Measurements from ENCODE around the gene MAP2K6.

MAP2K6 gene

DNA sequence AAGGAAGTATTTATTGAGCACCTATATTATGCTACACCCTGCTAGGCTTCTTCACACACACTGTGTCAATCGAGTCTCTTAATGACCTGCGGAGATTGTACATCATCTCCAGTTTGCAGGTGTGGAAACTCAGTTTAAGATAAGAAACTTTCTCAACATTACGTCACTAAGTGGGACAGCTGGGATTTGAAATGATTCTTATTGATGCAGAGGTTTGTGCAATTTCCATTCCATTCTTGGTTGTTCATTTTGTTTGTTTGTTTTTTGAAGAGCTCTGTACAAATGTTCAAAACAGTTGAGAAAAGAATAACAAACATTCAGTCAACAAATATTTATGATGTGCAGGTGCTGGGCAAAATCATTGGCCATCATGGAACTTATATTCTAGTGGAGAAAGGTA is 84.8 kb downstream of the MAP2K6 start:
- H3K4me1 ChIP-seq (ENCODE audit: insufficient read depth, low read length) = peaks cover 40% of the 10 kb centered on the region
- H3K36me3 ChIP-seq (ENCODE audit: insufficient read depth, low read length) = no peaks in the 10 kb centered on the region
- WGBS = 97% methylated on average over 3 of the region's 3 CpGs
- H3K4me3 ChIP-seq (ENCODE audit: low read length) = no peak overlapping the region
- no peaks in the 10 kb centered on the region for H3K9me3 ChIP-seq (ENCODE audit: insufficient read depth, low read depth, low read length)
- H3K27ac ChIP-seq (ENCODE audit: low read depth, low read length) = no peak overlapping the region
- H3K9ac ChIP-seq (ENCODE audit: low read depth, low read length) = no peak overlapping the region
- no peaks in the 10 kb centered on the region for H3K27me3 ChIP-seq (ENCODE audit: insufficient read depth, low read length)

- WGBS = 78% methylated on average over 9 of the region's 9 CpGs
- Histone ChIP-seq H3K4me3 (ENCODE audit: low read length) (no peak overlapping the region), H3K27me3 (ENCODE audit: insufficient read depth, low read length) (no peaks in the 10 kb centered on the region), H3K9ac (ENCODE audit: low read depth, low read length) (no peak overlapping the region), H3K36me3 (ENCODE audit: insufficient read depth, low read length) (no peaks in the 10 kb centered on the region), H3K9me3 (ENCODE audit: insufficient read depth, low read depth, low read length) (no peaks in the 10 kb centered on the region), H3K27ac (ENCODE audit: low read depth, low read length) (no peak overlapping the region), H3K4me1 (ENCODE audit: insufficient read depth, low read length) (peaks cover 38% of the 10 kb centered on the region)
These were observed 86.5 kb downstream of the MAP2K6 start for GRCh38 chr17:69500911-69501429.

DNA sequence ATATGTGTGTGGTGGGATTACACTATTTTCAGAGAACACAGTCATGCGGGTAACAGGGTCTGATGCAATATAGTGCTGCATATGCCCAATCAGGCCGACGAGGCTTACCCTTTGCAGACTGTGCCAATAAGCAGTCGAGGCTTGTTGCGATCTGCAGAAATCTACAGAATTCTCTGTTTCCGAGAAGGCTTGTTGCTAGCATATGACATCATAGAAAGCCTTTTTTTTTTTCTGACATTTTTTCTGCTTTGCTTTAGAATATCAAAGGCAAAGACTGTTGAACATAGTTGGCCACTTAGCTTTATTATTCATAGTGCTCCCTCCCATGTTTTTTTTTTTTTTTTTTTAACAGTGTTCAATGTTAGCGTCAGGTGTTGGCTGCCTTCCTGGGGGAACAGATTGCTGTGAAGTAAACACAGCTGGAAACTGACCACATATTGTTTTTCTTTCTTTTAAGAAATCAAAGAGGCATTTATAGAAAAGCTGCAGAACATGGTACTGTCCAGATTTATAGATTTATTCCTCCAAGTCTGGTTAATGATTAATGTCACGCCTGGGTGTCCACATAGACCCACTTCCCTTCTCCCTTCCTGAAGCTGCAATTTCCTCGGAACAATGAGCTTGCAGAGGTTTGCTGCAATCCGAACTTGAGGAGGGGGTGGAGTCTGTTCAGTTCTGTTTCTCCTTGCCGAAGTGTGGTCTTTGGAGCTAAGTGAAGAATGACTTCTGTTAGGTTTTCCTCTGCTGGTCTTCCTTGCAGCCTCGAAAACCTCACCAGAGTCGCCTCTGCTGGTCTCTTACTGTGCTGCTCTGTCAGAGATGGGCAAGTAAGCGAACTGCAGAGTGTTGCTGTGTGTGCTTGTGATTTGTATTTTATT is 87.3 kb downstream of the MAP2K6 start:
- WGBS = 50% methylated on average over 13 of the region's 14 CpGs
- peak overlapping the region; percentile 8; the same call in 1 of the 2 replicates for H3K27ac ChIP-seq (ENCODE audit: low read depth, low read length)

GRCh38 chr17:69503711-69504110 is 89.2 kb downstream of the MAP2K6 start:
- H3K9ac ChIP-seq (ENCODE audit: low read depth, low read length) = no peak overlapping the region

More for the DNA sequence above, 87.3 kb downstream of the MAP2K6 start:
- H3K27me3 ChIP-seq (ENCODE audit: insufficient read depth, low read length) = no peaks in the 10 kb centered on the region
- no peaks in the 10 kb centered on the region for H3K36me3 ChIP-seq (ENCODE audit: insufficient read depth, low read length)
- peaks cover 38% of the 10 kb centered on the region for H3K4me1 ChIP-seq (ENCODE audit: insufficient read depth, low read length)
- H3K9ac ChIP-seq (ENCODE audit: low read depth, low read length) = 0 out of 2 replicates have a peak overlapping the region, but pooled peaks have one; percentile 16
- no peaks in the 10 kb centered on the region for H3K9me3 ChIP-seq (ENCODE audit: insufficient read depth, low read depth, low read length)
- peak overlapping the region; percentile 22; the same call in 1 of the 2 replicates for H3K4me3 ChIP-seq (ENCODE audit: low read length)

GRCh38 chr17:69505740-69506139 is 91.2 kb downstream of the MAP2K6 start:
- H3K9ac ChIP-seq (ENCODE audit: low read depth, low read length) = no peak overlapping the region
- no peak overlapping the region for H3K27ac ChIP-seq (ENCODE audit: low read depth, low read length)
- 91% methylated on average over 3 of the region's 3 CpGs for WGBS
- H3K4me3 ChIP-seq (ENCODE audit: low read length) = no peak overlapping the region
- H3K9me3 ChIP-seq (ENCODE audit: insufficient read depth, low read depth, low read length) = no peaks in the 10 kb centered on the region
- no peaks in the 10 kb centered on the region for H3K36me3 ChIP-seq (ENCODE audit: insufficient read depth, low read length)
- H3K4me1 ChIP-seq (ENCODE audit: insufficient read depth, low read length) = peaks cover 28% of the 10 kb centered on the region
- no peaks in the 10 kb centered on the region for H3K27me3 ChIP-seq (ENCODE audit: insufficient read depth, low read length)

More at GRCh38 chr17:69503711-69504110, 89.2 kb downstream of the MAP2K6 start:
- peaks cover 28% of the 10 kb centered on the region for H3K4me1 ChIP-seq (ENCODE audit: insufficient read depth, low read length)
- H3K9me3 ChIP-seq (ENCODE audit: insufficient read depth, low read depth, low read length) = no peaks in the 10 kb centered on the region
- no peaks in the 10 kb centered on the region for H3K27me3 ChIP-seq (ENCODE audit: insufficient read depth, low read length)
- no peaks in the 10 kb centered on the region for H3K36me3 ChIP-seq (ENCODE audit: insufficient read depth, low read length)
- WGBS = 98% methylated on average over 5 of the region's 5 CpGs
- H3K27ac ChIP-seq (ENCODE audit: low read depth, low read length) = no peak overlapping the region
- H3K4me3 ChIP-seq (ENCODE audit: low read length) = no peak overlapping the region

DNA sequence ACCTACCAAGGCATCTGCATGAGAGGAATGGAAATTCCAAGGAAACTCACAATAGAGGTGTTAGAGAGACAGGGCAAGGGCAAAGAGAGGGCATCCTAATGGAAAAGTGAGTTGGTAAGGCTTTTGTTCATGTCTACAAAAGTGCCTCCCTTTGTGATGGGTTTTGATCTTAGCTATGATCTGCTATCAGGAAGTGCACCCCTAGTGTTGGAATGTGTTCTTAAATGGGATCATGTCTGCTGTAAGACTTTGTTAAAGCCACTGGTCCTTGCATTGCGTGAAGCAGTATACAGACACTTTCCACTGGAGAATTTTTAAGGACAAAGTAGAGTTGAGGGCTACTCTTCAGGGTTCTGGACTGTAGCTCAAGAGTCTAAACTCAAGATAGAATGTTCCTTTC is 92.0 kb downstream of the MAP2K6 start:
- H3K27me3 ChIP-seq (ENCODE audit: insufficient read depth, low read length) = no peaks in the 10 kb centered on the region
- H3K27ac ChIP-seq (ENCODE audit: low read depth, low read length) = no peak overlapping the region
- no peaks in the 10 kb centered on the region for H3K36me3 ChIP-seq (ENCODE audit: insufficient read depth, low read length)
- no peak overlapping the region for H3K4me3 ChIP-seq (ENCODE audit: low read length)
- no peaks in the 10 kb centered on the region for H3K9me3 ChIP-seq (ENCODE audit: insufficient read depth, low read depth, low read length)
- 100% methylated on average over 1 of the region's 1 CpG for WGBS
- H3K9ac ChIP-seq (ENCODE audit: low read depth, low read length) = no peak overlapping the region
- H3K4me1 ChIP-seq (ENCODE audit: insufficient read depth, low read length) = peaks cover 22% of the 10 kb centered on the region

DNA sequence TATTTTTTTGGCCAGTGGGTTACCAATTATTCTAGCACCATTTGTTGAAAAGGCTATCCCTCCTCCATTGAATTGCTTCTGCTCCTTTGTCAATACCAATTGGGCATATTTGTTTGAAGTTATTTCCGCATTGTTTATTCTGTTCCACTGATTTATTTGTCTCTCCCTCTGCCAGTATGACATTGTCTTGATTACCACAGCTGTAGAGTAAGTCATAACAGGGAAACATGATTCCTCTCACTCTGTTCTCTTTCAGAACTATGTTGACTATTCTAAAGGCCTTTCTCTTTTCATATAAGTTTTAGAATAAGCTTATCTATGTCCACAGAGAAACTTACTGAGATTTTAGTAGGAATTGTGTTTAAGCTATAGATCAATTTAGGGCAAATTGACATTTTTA is 94.3 kb downstream of the MAP2K6 start:
- H3K4me1 ChIP-seq (ENCODE audit: insufficient read depth, low read length) = peaks cover 2% of the 10 kb centered on the region; the same call in 1 of the 2 replicates
- H3K9me3 ChIP-seq (ENCODE audit: insufficient read depth, low read depth, low read length) = no peaks in the 10 kb centered on the region
- no peak overlapping the region for H3K27ac ChIP-seq (ENCODE audit: low read depth, low read length)
- 100% methylated on average over 1 of the region's 1 CpG for WGBS
- H3K4me3 ChIP-seq (ENCODE audit: low read length) = no peak overlapping the region
- H3K27me3 ChIP-seq (ENCODE audit: insufficient read depth, low read length) = no peaks in the 10 kb centered on the region
- H3K9ac ChIP-seq (ENCODE audit: low read depth, low read length) = no peak overlapping the region
- no peaks in the 10 kb centered on the region for H3K36me3 ChIP-seq (ENCODE audit: insufficient read depth, low read length)

GRCh38 chr17:69511250-69511649 is 96.8 kb downstream of the MAP2K6 start:
- WGBS = 83% methylated on average over 7 of the region's 7 CpGs
- no peaks in the 10 kb centered on the region for H3K27me3 ChIP-seq (ENCODE audit: insufficient read depth, low read length)
- no peak overlapping the region for H3K9ac ChIP-seq (ENCODE audit: low read depth, low read length)
- no peaks in the 10 kb centered on the region for H3K9me3 ChIP-seq (ENCODE audit: insufficient read depth, low read depth, low read length)
- H3K27ac ChIP-seq (ENCODE audit: low read depth, low read length) = no peak overlapping the region
- H3K4me3 ChIP-seq (ENCODE audit: low read length) = no peak overlapping the region
- H3K36me3 ChIP-seq (ENCODE audit: insufficient read depth, low read length) = no peaks in the 10 kb centered on the region
- H3K4me1 ChIP-seq (ENCODE audit: insufficient read depth, low read length) = no peaks in the 10 kb centered on the region

DNA sequence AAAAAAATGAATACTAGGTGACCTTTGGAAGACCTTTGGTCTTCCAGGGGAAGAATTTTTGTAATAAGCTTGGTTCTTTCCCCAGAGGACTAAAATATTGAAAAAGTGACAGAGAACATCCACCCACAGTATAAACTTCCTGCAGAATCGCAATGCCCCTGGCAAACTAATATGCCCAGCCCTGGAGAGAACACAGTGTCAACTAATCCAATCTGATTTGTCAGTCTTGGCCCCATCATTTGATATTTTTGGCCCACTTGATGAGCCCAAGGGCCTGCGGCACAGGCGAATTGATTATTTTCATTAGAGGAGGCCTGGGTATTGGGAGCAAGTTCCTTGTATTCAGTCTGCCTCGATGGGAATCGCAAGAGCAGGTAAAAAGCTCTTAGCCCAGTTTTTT is 98.4 kb downstream of the MAP2K6 start:
- Histone ChIP-seq H3K4me1 (ENCODE audit: insufficient read depth, low read length) (no peaks in the 10 kb centered on the region), H3K4me3 (ENCODE audit: low read length) (no peak overlapping the region), H3K27ac (ENCODE audit: low read depth, low read length) (no peak overlapping the region), H3K9me3 (ENCODE audit: insufficient read depth, low read depth, low read length) (no peaks in the 10 kb centered on the region), H3K27me3 (ENCODE audit: insufficient read depth, low read length) (no peaks in the 10 kb centered on the region), H3K9ac (ENCODE audit: low read depth, low read length) (no peak overlapping the region), H3K36me3 (ENCODE audit: insufficient read depth, low read length) (peaks cover 6% of the 10 kb centered on the region; the same call in 1 of the 2 replicates)
- 95% methylated on average over 5 of the region's 5 CpGs for WGBS

- 100% methylated on average over 1 of the region's 2 CpGs for WGBS
- Histone ChIP-seq H3K27ac (ENCODE audit: low read depth, low read length) (no peak overlapping the region), H3K9ac (ENCODE audit: low read depth, low read length) (no peak overlapping the region)
These were observed 101.7 kb downstream of the MAP2K6 start for GRCh38 chr17:69516225-69516624.

GRCh38 chr17:69516911-69517310 is 102.4 kb downstream of the MAP2K6 start:
- Histone ChIP-seq H3K27ac (ENCODE audit: low read depth, low read length) (no peak overlapping the region), H3K36me3 (ENCODE audit: insufficient read depth, low read length) (peaks cover 31% of the 10 kb centered on the region), H3K4me3 (ENCODE audit: low read length) (no peak overlapping the region), H3K27me3 (ENCODE audit: insufficient read depth, low read length) (no peaks in the 10 kb centered on the region), H3K9ac (ENCODE audit: low read depth, low read length) (no peak overlapping the region), H3K4me1 (ENCODE audit: insufficient read depth, low read length) (no peaks in the 10 kb centered on the region), H3K9me3 (ENCODE audit: insufficient read depth, low read depth, low read length) (no peaks in the 10 kb centered on the region)
- 92% methylated on average over 2 of the region's 2 CpGs for WGBS

More at GRCh38 chr17:69516225-69516624, 101.7 kb downstream of the MAP2K6 start:
- no peaks in the 10 kb centered on the region for H3K9me3 ChIP-seq (ENCODE audit: insufficient read depth, low read depth, low read length)
- H3K36me3 ChIP-seq (ENCODE audit: insufficient read depth, low read length) = peaks cover 27% of the 10 kb centered on the region
- no peaks in the 10 kb centered on the region for H3K27me3 ChIP-seq (ENCODE audit: insufficient read depth, low read length)
- H3K4me3 ChIP-seq (ENCODE audit: low read length) = no peak overlapping the region
- H3K4me1 ChIP-seq (ENCODE audit: insufficient read depth, low read length) = no peaks in the 10 kb centered on the region
